PC-9 (cell line): Measurements from ENCODE around the gene ZSCAN23.

Source experiments
- CTCF ChIP-seq: fragments of 200-600 bp; sonication (generic); conservative IDR thresholded peaks from 2 replicates; pipeline ENCODE4 v1.6.1; 2017; ENCODE audit warnings: mixed run types, antibody characterized with exemption, mild to moderate bottlenecking, moderate library complexity
- EZH2 ChIP-seq: fragments of 200-600 bp; sonication (generic); IDR thresholded peaks from 2 replicates; pipeline ENCODE4 v1.8.0; 2017; ENCODE audit warnings: antibody characterized with exemption, low read depth

GRCh38 chr6:28489366-28490204, 46.3 kb upstream of the ZSCAN23 start:
- no peak for TF ChIP-seq CTCF
- TF ChIP-seq EZH2, result no peak
